ENCODE data around the gene ATP2C1.

- TF ChIP-seq CTCF (IDR thresholded peaks at IDR 0.05; ENCODE audit: low read depth, low read length) (no peak), POLR2A (IDR thresholded peaks at IDR 0.05; ENCODE audit: extremely low read depth, insufficient read length) (no peak), MYC (IDR thresholded peaks at IDR 0.05; ENCODE audit: low read depth, low read length) (no peak)
These were observed 154.1 kb downstream of the ATP2C1 start for GRCh38 chr3:131048030-131048429.

All from NB4 (cell line).